Neutrophil (primary cell): ENCODE results near the gene CHIT1.

Experiments used
- H3K27ac ChIP-seq: fragments of 200-600 bp; sonication (generic); 2 replicates; pipeline ENCODE4 v1.5.1; 2016; ENCODE audit warnings: mild to moderate bottlenecking, moderate library complexity
- H3K27me3 ChIP-seq: fragments of 200-600 bp; sonication (generic); 2 replicates; pipeline ENCODE4 v1.6.0; 2016; ENCODE audit warnings: mild to moderate bottlenecking
- H3K36me3 ChIP-seq: fragments of 200-600 bp; sonication (generic); 2 replicates; pipeline ENCODE4 v1.5.1; 2017
- H3K4me1 ChIP-seq, 2 experiments: fragments of 200-600 bp in 1 of 2; sonication (generic) in 1 of 2; 1 replicate in 1 of 2; 2 replicates in 1 of 2; pipeline versions ENCODE4 v1.5.1 to v1.6.1; 2013 to 2016; ENCODE audit warnings: low read depth in 1 of 2, low read length in 1 of 2, mild to moderate bottlenecking in 1 of 2, moderate library complexity in 1 of 2; ENCODE audit not compliant: control insufficient read depth in 1 of 2, insufficient read depth in 1 of 2
- H3K4me3 ChIP-seq, 2 experiments: fragments of 200-600 bp in 1 of 2; sonication (generic) in 1 of 2; 1 replicate in 1 of 2; 2 replicates in 1 of 2; pipeline ENCODE4 v1.5.1; 2013 to 2016; ENCODE audit warnings: low read depth in 1 of 2, low read length in 1 of 2, mild to moderate bottlenecking in 1 of 2, moderate library complexity in 1 of 2
- H3K9me3 ChIP-seq: fragments of 200-600 bp; sonication (generic); 2 replicates; pipeline ENCODE4 v1.5.1; 2016
- CTCF ChIP-seq: fragments of 200-600 bp; sonication (generic); IDR thresholded peaks from 2 replicates; pipeline ENCODE4 v1.5.1; 2016; ENCODE audit warnings: antibody characterized with exemption

CHIT1 gene

DNA sequence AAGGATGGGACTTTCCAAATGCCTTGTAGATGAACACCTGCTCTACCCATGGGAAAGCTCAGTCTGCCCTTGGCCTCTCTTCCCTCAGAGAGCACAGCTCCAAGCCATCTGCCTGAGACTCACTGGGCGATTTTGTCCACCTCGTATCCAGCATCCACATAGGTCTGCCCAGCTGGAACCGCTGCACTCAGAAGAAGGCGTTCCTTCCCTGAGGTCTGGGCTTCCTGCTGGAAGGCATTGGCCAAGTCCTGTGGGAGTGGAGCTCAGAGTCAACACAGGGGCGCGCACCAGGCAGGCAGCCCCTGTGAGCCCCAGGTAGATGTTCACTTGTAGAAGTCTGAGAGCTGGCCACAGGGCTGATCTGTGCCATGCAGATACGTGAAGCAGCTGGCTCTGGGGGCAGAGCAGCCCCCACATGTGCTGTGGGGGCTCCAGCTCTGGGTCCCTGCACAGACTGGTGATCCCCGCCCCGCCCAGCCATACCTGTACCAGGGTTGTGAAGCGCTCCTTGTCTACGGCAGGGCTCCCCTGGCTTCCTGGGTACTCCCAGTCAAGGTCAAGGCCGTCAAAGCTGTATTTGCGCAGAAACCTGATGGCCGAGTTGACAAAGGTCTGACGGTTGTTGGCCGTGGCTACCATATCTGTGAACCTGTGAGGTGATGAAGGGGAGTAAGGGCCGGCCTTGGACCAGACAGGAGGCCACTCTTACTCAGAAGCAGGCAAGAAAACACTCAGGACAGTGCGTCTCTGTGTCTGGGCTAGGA lies 6.3 kb downstream of the CHIT1 start:
- Histone ChIP-seq H3K4me1 (peaks cover 72 to 76% of the 10 kb centered on the region in 2 experiments), H3K27ac (no peak overlapping the region)

DNA sequence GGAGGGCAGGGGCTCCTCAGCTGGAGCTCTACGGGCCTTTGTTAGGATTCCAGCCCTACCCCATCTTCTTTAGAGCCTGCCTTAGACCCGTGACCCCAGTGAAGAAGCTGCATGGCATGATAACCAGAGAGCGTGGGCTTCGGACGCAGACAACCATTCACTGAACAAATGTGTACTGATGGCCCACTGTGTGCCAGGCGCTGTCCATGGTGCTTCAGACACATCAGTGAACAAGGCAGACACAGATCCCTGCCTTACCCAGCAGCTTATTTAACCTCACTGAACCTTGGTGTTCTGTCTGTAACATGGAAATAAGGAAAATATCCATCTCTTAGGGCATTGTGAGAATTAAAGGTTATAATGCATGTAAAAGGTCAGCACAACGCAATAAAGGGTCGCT lies 9.5 kb downstream of the CHIT1 start:
- TF ChIP-seq CTCF = no peak
- H3K4me1 ChIP-seq = peaks cover 72 to 76% of the 10 kb centered on the region in 2 experiments
- no peaks in the 10 kb centered on the region for H3K9me3 ChIP-seq
- no peak overlapping the region for H3K4me3 ChIP-seq
- H3K36me3 ChIP-seq = peaks cover 3% of the 10 kb centered on the region
- H3K27ac ChIP-seq = no peak overlapping the region
- no peaks in the 10 kb centered on the region for H3K27me3 ChIP-seq

More for the DNA sequence above, 6.3 kb downstream of the CHIT1 start:
- peaks cover 3% of the 10 kb centered on the region for H3K36me3 ChIP-seq
- H3K9me3 ChIP-seq = no peaks in the 10 kb centered on the region
- TF ChIP-seq CTCF = no peak
- no peaks in the 10 kb centered on the region for H3K27me3 ChIP-seq
- H3K4me3 ChIP-seq = no peak overlapping the region

DNA sequence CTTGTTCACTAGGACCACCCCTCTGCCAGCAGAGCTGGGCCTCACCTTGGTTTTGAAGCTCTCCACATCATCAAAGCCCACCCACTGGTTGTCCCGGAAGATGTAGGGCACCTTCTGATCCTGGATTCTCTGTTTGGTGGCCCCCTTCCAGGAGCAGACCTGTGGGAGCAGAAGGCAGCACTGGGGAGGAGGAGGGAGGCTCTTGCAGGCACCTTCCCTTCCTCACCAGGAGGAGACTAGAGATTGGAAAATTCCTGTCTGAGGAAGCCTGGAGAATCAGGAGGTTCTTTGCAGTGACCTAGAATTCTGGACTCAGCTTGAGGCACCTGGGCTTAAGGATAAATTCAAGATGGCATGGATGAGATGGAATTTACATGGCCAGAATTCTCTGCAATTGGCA lies 10.3 kb downstream of the CHIT1 start:
- no peak overlapping the region for H3K4me3 ChIP-seq
- no peaks in the 10 kb centered on the region for H3K9me3 ChIP-seq
- no peaks in the 10 kb centered on the region for H3K27me3 ChIP-seq
- H3K36me3 ChIP-seq = peaks cover 3% of the 10 kb centered on the region
- peaks cover 72 to 77% of the 10 kb centered on the region in 2 experiments for H3K4me1 ChIP-seq
- H3K27ac ChIP-seq = peak overlapping the region; percentile 85
- TF ChIP-seq CTCF = no peak

DNA sequence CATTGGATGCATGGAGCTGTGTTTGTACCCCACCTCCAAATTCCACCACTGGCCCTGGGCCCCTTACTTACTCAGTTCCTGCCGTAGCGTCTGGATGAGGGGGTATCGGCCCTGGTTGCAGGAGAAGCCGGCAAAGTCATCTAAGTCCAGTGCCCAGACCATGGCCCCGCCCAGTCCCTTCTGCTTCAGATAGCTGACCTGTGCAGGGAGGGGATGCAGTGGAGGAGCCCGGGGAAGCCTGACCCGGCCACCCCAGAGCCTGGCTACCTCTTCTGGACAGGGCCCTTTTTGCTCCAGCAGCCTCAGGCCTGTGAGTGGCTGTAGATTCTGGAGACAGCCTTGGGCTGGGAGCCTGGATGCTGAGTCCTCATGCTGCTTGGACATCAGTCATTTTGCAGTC lies 11.8 kb downstream of the CHIT1 start:
- Histone ChIP-seq H3K27ac (peak overlapping the region; percentile 85), H3K36me3 (no peaks in the 10 kb centered on the region), H3K9me3 (no peaks in the 10 kb centered on the region), H3K4me1 (peaks cover 70 to 74% of the 10 kb centered on the region in 2 experiments), H3K4me3 (peak overlapping the region; percentile 24 to 42), H3K27me3 (no peaks in the 10 kb centered on the region)
- TF ChIP-seq CTCF = no peak

DNA sequence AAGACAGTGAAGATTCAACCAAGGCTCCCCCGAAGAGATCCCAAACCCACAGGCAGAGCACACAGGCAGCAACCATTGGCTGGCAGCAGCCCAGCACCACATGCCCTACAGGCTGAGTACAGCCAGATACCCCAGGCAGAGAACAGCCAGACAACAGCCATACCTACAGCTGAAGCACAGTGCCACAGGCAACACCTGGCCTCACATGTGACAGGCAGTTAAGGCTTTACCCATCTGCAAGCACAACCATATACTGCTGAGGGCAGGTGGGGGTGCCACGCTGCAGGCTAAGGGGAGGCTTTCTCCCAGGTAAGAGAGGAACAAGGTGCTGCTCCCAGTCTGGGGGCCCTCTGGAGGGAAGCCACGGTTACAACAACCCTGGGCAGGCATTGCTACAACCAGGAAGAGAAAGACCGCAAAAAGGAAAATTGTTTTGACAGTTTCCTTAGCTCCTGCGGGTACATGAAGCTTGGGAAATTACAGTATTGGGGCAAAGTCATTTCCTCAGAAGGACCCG lies 12.3 kb downstream of the CHIT1 start:
- Histone ChIP-seq H3K9me3 (no peaks in the 10 kb centered on the region), H3K4me3 (peak overlapping the region; percentile 24 to 42), H3K36me3 (no peaks in the 10 kb centered on the region), H3K27me3 (no peaks in the 10 kb centered on the region), H3K4me1 (peaks cover 66 to 69% of the 10 kb centered on the region in 2 experiments), H3K27ac (peak overlapping the region; percentile 85)
- no peak for TF ChIP-seq CTCF
